Fibroblast of skin of right biceps (primary cell): Measurements from ENCODE around the gene COL17A1.

ENCODE experiments used
- DNase-seq: peaks from one replicate; pipeline ENCODE4 v3.0.0-alpha.2; 2013

Gene COL17A1

GRCh38 chr10:104096692-104097091 lies 11.0 kb upstream of the COL17A1 start:
- no peak for DNase-seq

- DNase-seq, result no peak
Observed at GRCh38 chr10:104092749-104093148, 7.1 kb upstream of the COL17A1 start.

DNA sequence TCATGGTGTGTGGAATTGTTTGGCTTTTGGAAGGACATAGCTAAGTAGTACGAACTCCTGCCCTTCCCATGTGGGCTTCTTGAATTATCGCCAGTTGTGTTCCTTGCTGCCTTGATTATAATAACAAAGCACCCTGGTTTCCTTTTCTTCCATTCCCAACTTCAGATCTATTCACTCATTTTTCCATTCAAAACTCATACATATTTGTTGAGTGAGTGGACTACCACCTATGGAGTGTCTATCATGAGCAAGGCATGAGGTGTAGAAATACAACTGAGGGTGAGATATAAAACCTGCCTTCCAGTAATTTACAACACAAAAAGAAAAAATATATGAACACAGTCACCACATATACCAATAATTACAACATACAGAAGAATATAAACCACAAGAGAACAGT lies 4.9 kb upstream of the COL17A1 start:
- peak; percentile 33 for DNase-seq

DNA sequence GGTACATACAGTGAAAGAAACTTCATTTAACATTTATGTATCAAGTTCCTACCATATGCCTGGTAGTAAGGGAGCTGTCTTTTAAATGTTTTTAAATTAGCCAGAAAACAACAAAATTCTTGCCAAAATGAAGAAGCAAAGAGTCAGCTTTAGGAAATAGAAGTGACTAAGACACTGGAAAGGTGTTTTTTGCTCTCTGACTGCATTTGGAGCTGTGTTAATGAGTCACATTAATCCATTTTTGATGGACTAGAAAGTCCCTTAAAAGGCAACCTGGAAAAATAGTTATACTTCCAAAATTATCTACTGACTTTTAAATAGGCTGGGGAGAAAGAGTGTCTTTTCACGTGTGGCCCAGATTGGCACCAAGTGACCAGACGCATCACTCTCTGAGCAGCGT lies 3.9 kb upstream of the COL17A1 start:
- no peak for DNase-seq

DNA sequence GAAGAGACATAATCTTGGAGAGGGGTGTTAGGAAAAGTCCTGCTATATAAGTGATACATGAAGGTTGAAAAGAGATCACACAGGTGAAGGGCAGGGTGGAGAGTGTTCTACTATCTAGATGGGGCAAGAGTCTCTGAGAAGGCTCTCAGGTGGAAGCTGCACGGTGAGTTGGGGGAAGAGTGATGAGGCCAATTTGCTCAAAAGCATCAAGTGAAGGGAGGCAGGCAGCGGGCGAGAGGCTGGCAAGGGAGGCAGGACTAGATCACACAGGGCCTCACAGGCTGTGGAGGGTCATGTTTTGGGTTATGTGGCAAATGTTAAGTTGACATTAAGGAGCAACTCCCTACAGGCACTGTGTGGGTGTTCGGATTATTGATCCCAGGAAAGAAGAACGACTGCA lies 2.6 kb upstream of the COL17A1 start:
- DNase-seq, result no peak

GRCh38 chr10:104084482-104085142 lies 1.1 kb downstream of the COL17A1 start:
- DNase-seq, result no peak

GRCh38 chr10:104081998-104082397 lies 3.7 kb downstream of the COL17A1 start:
- DNase-seq, result no peak

- DNase-seq, result no peak
Observed at GRCh38 chr10:104080762-104081161, 4.9 kb downstream of the COL17A1 start.

DNA sequence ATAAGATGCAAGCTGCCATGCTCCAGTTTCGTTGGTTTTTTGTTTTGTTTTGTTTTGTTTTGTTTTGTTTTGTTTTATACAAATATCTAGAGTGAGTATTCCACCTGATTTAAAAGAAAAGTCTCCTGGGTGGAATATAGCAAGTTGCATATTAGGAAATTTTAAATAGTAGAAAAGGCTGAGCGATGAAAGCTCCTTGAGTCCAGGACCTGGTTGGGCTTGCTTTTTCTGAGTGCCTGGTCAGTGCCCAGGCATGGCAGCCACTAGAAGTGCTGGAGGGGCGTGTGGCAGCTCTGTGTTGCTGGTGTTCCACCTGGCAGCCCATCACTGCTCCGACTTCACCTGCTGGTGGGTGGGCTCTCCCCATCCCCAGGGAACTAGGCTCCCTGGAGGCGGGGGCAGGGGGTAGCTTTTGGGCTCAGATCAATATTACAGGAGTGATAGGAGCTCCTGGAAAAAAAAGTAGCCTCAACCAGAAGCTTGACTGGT lies 8.0 kb downstream of the COL17A1 start:
- no peak for DNase-seq

DNA sequence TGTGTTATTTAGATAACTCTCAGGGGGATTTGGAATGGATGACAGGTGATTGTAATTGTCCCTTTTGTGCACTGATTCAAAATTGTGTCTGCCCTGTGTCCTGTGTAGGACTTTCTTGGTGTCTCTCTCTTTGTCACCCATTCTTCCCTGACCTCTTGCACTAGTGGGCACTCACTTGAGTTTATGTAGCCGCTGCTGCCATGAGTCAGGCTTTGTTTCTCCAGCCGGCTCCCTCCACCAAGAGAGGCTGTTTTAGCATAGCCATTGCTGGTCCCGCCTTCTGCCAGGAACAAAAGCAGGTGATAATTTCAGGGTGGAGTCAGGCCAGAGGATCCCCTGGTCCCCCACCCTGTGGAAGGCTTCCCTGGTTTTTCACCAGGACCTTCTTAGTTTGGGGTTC lies 8.4 kb downstream of the COL17A1 start:
- no peak for DNase-seq

DNA sequence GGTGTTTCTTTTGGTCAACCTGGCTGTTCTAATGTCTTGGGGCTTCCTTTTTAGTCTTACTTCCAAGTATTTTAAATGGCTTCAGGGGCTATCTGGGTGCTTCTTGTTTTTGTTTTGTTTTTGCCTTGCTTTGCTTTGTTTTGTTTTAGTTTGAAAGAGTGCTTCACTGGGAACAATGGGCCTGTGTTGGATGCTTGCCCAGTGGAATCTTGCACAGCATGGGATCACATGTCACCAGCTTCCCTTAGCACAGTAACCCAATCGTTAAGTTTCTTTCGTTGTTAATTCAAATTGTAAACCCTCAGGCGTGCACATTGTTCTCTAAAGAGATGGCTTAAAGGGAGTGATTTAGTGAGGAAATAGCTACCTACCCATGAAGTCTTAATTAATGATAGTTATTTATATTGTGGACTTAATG lies 8.9 kb downstream of the COL17A1 start:
- DNase-seq, result no peak

DNA sequence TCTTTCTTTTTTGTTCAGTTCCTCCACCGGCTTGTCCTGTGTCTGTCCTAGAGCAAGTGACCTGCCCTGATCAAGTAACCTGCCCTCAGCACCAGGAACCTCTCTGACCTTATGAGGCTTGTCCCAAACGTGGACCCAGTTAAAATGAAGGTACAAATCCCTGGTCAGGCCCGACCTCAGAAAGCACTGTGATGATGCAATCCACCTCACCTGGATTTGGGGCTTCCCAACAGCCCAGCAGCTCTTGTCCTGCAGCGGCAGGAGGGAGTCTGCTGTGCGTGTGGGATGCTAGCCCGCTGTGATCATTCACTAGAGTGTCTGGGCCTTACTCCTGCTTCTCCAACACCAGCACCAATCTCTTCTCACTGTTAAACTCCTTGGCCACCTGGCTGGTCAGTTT lies 11.2 kb downstream of the COL17A1 start:
- no peak for DNase-seq

GRCh38 chr10:104072786-104073185 lies 12.9 kb downstream of the COL17A1 start:
- no peak for DNase-seq

- no peak for DNase-seq
Observed at GRCh38 chr10:104069613-104070012, 16.1 kb downstream of the COL17A1 start.

- DNase-seq, result no peak
Observed at GRCh38 chr10:104067525-104067924, 18.2 kb downstream of the COL17A1 start.

DNA sequence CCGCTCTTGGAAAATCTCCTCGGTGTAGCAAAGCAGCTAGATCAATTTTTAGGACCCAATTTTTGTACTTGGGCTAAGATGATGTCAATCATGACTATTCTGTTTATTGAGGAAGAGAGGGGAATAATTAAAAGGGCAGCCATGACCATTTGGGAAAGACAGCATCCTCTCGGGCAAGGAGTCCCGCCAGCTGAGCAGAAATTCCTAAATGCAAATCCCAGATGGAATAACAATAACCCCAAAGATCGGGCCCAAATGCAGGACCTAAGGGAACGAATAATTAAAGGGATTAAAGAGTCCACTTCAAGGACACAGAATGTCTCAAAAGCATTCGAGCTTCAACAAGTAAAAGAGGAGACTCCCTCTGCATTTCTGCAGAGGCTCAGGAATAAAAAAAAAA lies 18.7 kb downstream of the COL17A1 start:
- no peak for DNase-seq

- no peak for DNase-seq
Observed at GRCh38 chr10:104065748-104066147, 19.9 kb downstream of the COL17A1 start.

DNA sequence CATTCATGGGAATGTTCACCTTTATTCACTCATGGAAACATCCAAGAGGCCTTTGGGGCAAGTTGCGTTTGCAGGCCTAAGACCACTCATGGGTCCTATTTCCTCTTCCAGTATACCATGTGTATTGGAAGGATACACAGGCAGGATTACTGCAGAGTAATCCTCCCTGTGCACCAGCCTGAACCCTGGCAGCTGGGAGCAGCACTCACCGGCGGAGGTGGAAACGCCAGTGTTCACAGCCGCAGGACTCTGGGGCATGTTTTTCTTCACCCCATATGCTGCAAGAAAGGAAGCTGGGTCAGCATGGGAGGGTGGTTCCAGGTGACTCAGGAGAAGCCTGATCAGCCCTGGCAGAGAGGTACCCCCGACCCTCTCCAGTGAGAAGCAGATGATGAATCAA lies 24.5 kb downstream of the COL17A1 start:
- DNase-seq, result no peak

DNA sequence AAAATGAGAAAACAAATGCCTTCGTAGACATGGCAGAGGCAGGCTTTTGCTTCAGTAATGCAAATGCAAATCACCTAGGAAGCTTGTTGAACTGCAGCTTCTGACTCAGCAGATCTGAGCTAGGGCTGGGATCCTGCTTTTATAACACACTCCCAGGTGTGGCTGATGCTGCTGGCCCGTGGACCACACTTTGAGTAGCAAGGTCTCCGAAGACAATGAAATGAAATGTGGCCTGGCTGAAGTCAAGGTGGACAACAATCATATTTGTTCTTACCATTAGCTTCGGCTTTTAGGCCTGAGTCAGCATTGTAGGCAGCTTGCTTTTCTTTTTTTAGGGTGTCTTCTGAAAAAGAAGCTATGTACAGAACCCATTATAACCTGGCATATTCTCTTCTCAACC lies 26.3 kb downstream of the COL17A1 start:
- no peak for DNase-seq

DNA sequence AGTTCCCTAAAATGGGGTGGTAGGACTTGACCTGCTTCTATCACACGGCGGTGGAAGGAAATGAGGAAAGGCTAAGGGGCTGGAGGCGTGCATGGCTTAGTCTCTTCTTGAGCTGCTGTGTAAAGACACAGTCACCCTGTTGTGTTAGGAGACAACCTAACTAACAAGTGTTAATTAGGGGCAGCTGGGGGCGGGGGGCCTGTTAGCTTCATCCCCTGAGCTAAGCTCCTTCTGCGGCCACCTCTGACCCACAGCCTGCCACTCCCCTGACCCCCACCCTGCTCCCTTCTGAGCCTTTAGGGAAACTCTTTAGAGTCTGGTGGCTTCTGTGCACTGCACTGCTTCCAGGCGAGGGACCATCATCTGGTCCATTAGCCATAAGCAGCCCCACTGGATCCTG lies 28.0 kb downstream of the COL17A1 start:
- no peak for DNase-seq

DNA sequence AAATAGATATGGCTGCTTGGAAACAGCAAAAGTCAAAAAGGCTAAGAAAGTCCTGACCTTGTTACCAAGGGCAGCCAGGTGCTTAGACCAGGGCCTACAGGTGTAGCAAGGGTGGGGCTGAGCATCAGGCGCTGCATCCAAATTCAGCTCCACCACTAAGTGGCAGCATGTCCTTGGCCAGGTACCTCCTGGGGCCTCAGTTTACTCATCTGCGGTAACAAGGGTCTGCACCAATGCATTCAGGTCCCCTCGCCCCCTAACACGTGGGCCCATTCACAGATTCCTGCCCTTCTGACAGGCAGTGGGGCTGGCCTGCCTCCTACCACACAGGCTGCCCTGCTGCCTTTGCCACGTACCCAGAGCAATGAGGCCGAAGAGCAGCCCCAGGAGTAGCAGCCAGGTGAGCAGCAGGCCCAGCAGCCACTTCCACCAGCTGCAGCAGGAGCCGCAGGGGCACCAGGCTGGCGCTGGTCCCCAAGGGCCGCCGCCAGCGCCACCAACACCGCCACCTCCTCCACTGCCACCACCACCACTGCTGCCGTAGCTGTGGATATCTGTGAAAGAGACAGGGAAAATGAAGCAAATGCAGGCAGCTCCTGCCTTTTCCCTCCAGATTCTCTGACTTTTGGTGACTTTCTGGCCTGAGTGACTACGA lies 28.9 kb downstream of the COL17A1 start:
- DNase-seq, result no peak

- DNase-seq, result peak; percentile 81
Observed at GRCh38 chr10:104054430-104054829, 31.2 kb downstream of the COL17A1 start.

- DNase-seq, result no peak
Observed at GRCh38 chr10:104053201-104053600, 32.5 kb downstream of the COL17A1 start.

DNA sequence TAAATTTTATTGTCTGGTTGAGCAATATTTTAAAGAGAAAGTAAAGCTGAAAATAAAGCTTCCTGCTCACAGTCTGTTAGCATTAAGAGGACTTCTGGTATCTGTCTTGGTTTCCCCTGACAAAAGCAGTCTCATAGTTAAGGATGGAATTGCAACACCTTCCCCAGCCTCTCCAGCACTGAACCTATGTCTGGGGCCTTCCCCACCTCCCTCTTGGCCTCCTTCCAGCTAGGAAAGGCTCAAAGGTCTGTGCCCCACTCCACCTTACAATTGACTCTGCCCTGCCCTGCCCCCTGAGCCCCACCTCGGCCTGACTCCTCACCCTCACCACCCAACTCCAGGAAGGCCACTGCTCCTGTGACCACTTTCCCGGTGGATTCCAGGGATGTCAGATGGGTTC lies 33.2 kb downstream of the COL17A1 start:
- no peak for DNase-seq
